Calu3 (cell line): Measurements from ENCODE around the gene NKX1-1. TPM values are rescaled to one million over a fixed set of nuclear protein-coding genes. Genes with fewer than 3 reads are reported as not detected.

Experiments
- BruUV-seq: library from RNA; stranded (reverse); fragments of 400-500 nt; replicated peaks from 2 replicates; lab custom pipeline; 2021; lab: Mats Ljungman, UMichigan
- CTCF ChIA-PET: fragments of 300-600 bp; sonication (Branson Sonifier 250); formaldehyde crosslinking; loops from one replicate; lab custom pipeline; 2022; ENCODE audit warnings: antibody characterized with exemption; lab: Charles Lee
- DNase-seq: peaks from one replicate; pipeline ENCODE4 v3.0.0; 2022
- H3K27ac Mint-ChIP-seq: one replicate; pipeline ENCODE4 v1.8.0; 2022; ENCODE audit warnings: mixed read lengths; ENCODE audit not compliant: unreplicated experiment
- H3K27me3 Mint-ChIP-seq: one replicate; pipeline ENCODE4 v1.8.0; 2022; ENCODE audit warnings: mixed read lengths; ENCODE audit not compliant: unreplicated experiment
- H3K36me3 Mint-ChIP-seq: one replicate; pipeline ENCODE4 v1.8.0; 2022; ENCODE audit warnings: mild to moderate bottlenecking, moderate library complexity, mixed read lengths; ENCODE audit not compliant: insufficient read depth, unreplicated experiment
- H3K4me1 Mint-ChIP-seq: one replicate; pipeline ENCODE4 v1.8.0; 2022; ENCODE audit warnings: mild to moderate bottlenecking, low read depth, mixed read lengths; ENCODE audit not compliant: unreplicated experiment
- H3K4me3 Mint-ChIP-seq: one replicate; pipeline ENCODE4 v1.8.0; 2022; ENCODE audit warnings: mild to moderate bottlenecking, low read depth, moderate library complexity, mixed read lengths; ENCODE audit not compliant: unreplicated experiment
- H3K9me3 Mint-ChIP-seq: one replicate; pipeline ENCODE4 v1.8.0; 2022; ENCODE audit warnings: low read depth, mixed read lengths; ENCODE audit not compliant: unreplicated experiment
- intact Hi-C: fragments of 100-400 bp; cut with micrococcal nuclease; formaldehyde crosslinking; loops from one replicate; pipeline ENCODE4 v1.10.0; 2022; ENCODE audit not compliant: unreplicated experiment
- total RNA-seq: library from RNA; stranded (reverse); gene quantifications from 2 replicates; pipeline ENCODE4 v1.2.3, GENCODE V29; 2022
- TF ChIP-seq, protein P1 (sequence below): fragments of 200-600 bp; IDR thresholded peaks from one replicate; pipeline ENCODE4 v1.8.0; 2022; ENCODE audit warnings: antibody characterized with exemption; ENCODE audit not compliant: unreplicated experiment

NKX1-1 gene
- total RNA-seq, 1 experiment from 2014 or later = not detected

DNA sequence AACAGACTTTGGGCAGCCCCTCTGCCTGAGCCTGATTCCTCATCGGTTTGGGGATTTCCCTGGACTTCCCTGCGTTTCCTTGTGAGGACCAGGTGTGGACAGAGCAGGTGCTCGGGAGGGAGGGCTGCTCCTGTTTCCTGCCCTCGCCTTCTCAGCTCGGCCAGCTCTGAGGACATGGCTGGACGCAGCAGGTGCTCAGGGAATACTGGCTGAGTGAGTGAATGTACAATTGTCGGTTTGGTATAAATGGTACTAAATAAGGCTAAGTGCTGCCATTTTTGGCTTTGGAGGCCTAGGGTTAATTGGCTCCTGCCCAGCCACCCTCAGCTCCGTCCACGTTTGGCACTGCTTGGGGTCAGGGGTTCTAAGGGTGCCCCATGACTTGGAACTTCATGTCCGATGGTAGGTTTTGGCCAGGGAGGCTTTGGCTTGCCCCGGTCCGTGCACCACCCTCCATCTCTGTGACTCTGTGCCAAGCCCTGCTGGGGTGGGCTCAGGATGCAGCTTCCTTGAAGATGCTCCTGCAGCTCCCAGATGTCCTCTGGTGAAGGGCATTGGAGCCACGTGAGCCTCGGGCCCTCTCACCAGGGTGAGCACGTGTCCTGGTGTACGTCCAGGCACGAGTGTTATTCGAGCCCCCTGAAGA is 45.0 kb upstream of the NKX1-1 start:
- H3K9me3 Mint-ChIP-seq = peaks cover 19% of the 10 kb centered on the region

DNA sequence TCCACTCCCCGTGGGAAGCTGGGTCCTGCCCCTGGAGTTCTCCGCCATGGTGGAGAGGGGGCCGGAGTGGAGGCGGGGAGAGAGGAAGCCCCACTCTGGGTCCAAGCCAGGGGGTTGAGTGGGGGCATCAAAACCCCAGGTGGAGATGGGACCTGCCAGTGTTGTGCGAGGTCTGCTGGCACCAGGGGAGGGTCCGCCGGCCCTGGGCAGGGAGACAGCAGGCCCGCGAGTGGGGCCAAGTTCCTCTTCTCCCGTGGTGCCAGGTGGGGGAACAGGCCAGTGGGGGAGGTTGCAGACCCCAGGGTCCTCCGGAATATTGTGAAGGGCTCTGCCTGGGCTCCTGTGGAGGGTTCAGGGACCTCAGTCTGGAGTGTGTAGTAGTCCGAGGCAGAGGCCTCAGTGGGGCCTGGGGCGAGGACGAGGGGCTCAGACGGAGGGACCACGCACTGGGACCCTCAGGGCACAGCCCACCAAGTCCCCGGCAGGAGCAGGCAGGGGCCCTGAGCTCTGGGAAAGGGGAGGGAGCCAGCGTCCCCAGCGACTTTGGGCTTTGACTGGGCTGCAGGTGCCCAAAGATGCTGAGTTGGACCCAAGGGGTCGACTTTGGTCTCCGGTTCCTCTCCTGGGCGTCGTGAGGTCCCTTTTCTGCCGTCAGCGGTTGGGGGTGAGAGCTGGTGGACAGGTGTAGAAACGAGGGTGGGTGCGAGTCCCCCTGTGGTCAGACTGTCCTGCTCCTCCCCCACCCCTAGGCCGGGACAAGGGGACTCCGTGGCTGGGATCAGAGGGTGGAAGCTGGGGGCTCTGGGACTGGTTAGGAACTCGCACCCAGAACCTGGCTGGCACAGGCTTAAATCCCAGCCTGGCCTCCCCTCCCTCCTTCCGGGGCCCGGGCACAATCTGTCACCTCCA is 43.8 kb upstream of the NKX1-1 start:
- Mint-ChIP-seq H3K9me3 (peaks cover 19% of the 10 kb centered on the region), H3K4me3 (no peak overlapping the region), H3K36me3 (peaks cover 4% of the 10 kb centered on the region), H3K27ac (no peak overlapping the region), H3K4me1 (no peaks in the 10 kb centered on the region), H3K27me3 (peaks cover 50% of the 10 kb centered on the region)
- intact Hi-C loops = no loop called here
- no peak for DNase-seq
- BruUV-seq = no TSS peak
- TF ChIP-seq, protein P1, sequence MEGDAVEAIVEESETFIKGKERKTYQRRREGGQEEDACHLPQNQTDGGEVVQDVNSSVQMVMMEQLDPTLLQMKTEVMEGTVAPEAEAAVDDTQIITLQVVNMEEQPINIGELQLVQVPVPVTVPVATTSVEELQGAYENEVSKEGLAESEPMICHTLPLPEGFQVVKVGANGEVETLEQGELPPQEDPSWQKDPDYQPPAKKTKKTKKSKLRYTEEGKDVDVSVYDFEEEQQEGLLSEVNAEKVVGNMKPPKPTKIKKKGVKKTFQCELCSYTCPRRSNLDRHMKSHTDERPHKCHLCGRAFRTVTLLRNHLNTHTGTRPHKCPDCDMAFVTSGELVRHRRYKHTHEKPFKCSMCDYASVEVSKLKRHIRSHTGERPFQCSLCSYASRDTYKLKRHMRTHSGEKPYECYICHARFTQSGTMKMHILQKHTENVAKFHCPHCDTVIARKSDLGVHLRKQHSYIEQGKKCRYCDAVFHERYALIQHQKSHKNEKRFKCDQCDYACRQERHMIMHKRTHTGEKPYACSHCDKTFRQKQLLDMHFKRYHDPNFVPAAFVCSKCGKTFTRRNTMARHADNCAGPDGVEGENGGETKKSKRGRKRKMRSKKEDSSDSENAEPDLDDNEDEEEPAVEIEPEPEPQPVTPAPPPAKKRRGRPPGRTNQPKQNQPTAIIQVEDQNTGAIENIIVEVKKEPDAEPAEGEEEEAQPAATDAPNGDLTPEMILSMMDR = no peak
- CTCF ChIA-PET = no interaction called here

More for the DNA sequence above, 45.0 kb upstream of the NKX1-1 start:
- CTCF ChIA-PET = interaction anchor here (0.6 kb wide), 1 partner anchor 148 kb away, joined by 6 read pairs; no protein-coding TSS in a partner anchor
- TF ChIP-seq, protein P1 = no peak
- H3K36me3 Mint-ChIP-seq = peaks cover 4% of the 10 kb centered on the region
- H3K4me3 Mint-ChIP-seq = no peak overlapping the region
- no peak for DNase-seq
- H3K4me1 Mint-ChIP-seq = no peaks in the 10 kb centered on the region
- no TSS peak for BruUV-seq
- intact Hi-C loops = no loop called here
- H3K27ac Mint-ChIP-seq = no peak overlapping the region
- peaks cover 51% of the 10 kb centered on the region for H3K27me3 Mint-ChIP-seq

DNA sequence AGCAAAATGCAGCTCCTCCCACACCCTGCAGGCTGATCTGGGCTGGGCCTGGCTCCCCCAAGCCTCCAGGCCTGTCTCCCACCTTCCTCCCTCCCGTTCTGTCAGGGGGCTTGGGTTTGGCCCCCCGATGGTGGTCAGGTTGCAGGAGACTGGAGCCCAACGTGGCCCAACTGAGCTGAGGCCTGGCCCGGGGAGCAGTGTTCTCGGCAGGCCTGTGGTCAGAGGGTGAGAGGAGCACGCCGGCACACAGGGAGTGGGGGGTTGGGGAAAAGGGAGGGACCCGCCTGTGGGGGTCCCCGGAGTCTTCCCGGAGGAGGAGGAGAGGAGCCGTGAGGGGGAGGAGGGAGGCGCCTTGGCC is 43.2 kb upstream of the NKX1-1 start:
- H3K9me3 Mint-ChIP-seq = peaks cover 19% of the 10 kb centered on the region
- H3K27ac Mint-ChIP-seq = no peak overlapping the region
- H3K27me3 Mint-ChIP-seq = peaks cover 49% of the 10 kb centered on the region
- no peak for DNase-seq
- no peak overlapping the region for H3K4me3 Mint-ChIP-seq
- BruUV-seq = no TSS peak
- intact Hi-C loops = no loop called here
- TF ChIP-seq, protein P1 = no peak
- H3K36me3 Mint-ChIP-seq = peaks cover 4% of the 10 kb centered on the region
- CTCF ChIA-PET = no interaction called here
- no peaks in the 10 kb centered on the region for H3K4me1 Mint-ChIP-seq

DNA sequence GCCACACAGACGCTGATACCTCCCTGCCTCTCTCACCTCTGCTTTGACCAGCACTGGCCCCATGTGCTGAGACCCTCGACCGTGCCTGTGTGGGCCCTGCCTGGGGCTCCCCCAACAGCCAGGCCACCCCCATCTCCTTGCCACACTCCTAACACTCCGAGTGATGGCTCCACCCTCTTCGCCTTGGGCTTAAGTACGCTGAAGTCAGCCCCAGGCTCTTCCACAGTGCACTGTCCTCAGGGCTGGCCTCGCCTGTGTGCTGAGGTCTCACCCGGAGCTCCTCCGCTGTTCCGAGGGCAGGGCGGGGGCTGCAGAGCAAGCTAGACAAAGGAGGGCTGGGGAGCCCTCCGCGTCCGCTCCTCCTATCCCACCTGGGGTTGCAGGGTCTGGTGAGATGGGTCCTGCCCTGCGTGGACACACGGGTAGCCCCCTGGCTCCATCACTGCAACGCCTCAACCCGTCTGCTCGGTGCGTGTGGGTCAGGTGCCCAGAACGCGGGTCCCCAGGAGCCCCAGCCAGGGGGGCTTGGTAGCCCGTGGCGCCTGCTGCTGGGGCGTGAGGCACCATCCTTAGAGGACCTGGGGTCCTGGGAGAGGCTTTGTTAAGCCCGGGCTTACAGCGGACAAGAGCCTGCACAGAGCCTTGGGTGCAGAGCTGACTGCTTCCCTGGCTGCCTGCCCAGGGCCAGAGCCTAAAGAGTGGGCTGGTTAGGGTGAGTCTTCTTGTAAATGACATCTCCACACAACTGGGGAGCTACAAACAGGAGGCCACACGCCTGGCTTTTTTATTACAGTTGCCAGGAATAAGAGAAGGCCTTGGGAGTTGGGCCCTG is 42.6 kb upstream of the NKX1-1 start:
- TF ChIP-seq, protein P1 = no peak
- Mint-ChIP-seq H3K4me1 (no peaks in the 10 kb centered on the region), H3K27ac (no peak overlapping the region), H3K36me3 (peaks cover 4% of the 10 kb centered on the region), H3K4me3 (no peak overlapping the region), H3K9me3 (peaks cover 16% of the 10 kb centered on the region), H3K27me3 (peaks cover 43% of the 10 kb centered on the region)
- intact Hi-C loops = no loop called here
- BruUV-seq = no TSS peak
- no peak for DNase-seq
- CTCF ChIA-PET = no interaction called here
